CD4-positive, alpha-beta T cell treated with Interleukin-17A for 1 hour (primary cell): ENCODE measurements around the gene CIRBP.

Experiments used
- DNase-seq: peaks from one replicate; pipeline ENCODE4 v3.0.0-alpha.2; 2020

The CIRBP gene

GRCh38 chr19:1270213-1270853, 1.2 kb downstream of the CIRBP start:
- DNase-seq = peak; percentile 42

- no peak for DNase-seq
These were observed 1.9 kb downstream of the CIRBP start for GRCh38 chr19:1270854-1271527.

- DNase-seq = no peak
These were observed 2.6 kb downstream of the CIRBP start for GRCh38 chr19:1271528-1272422.

GRCh38 chr19:1272423-1273262, 3.5 kb downstream of the CIRBP start:
- DNase-seq = no peak

GRCh38 chr19:1273263-1274041, 4.3 kb downstream of the CIRBP start:
- peak; percentile 12 for DNase-seq

DNA sequence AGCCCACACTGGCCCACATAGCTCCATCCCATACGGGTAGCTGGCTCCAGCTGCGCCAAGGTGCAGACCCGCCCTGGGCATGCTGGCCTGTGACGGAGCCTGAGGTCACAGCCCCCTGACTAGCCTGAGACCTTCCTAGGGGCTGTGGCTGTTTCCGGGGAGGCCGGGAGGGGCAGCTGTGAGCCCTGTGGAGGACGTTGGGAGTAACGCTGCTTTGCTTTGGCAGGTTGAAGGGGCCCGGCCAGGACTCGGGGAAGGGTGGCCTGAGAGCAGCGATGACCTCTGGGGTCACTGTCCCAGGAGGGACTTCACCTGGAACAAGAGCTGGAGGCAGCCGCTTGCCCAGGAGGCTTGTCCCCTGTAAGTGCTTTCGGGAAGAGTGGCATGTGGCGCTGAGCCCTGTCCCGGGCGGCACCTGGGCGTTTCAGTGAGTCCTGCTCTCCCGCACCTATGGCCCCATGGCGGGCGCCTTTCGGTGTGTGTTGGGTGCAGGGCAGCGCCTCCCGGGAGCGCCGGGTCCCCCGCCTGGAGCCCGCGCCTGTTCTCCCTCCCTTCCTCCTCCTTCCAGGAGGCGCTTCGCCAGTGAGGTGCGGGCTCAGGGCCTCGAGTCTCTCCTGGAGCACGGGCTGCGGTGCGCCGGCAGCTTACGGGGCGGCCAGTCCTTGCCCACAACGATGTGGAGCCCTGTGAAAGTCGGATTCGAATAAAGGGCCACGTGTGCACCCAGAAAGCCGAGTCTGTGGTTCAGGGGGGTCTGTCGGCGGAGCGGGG, 5.1 kb downstream of the CIRBP start:
- DNase-seq = no peak

DNA sequence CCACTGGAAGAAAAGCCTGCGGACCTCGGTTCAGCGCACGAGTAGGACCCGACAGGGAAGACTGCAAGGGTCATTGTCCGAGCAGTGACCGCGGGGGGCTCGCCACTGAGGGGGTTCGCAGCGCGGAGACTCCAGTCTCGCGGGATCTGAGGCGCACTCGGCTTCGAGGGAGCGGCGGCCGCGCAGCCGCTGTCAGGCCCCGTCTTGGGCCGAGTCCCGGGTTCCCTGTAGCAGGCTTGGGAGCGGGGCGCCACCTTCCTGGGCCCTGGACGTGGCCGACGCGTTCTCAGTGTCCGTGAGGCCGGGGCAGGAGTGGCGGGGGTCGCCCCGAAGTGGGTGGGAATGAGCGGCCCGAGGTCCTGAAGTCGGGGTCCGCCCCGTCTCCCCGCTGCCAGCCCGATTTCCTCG, 5.7 kb downstream of the CIRBP start:
- no peak for DNase-seq

DNA sequence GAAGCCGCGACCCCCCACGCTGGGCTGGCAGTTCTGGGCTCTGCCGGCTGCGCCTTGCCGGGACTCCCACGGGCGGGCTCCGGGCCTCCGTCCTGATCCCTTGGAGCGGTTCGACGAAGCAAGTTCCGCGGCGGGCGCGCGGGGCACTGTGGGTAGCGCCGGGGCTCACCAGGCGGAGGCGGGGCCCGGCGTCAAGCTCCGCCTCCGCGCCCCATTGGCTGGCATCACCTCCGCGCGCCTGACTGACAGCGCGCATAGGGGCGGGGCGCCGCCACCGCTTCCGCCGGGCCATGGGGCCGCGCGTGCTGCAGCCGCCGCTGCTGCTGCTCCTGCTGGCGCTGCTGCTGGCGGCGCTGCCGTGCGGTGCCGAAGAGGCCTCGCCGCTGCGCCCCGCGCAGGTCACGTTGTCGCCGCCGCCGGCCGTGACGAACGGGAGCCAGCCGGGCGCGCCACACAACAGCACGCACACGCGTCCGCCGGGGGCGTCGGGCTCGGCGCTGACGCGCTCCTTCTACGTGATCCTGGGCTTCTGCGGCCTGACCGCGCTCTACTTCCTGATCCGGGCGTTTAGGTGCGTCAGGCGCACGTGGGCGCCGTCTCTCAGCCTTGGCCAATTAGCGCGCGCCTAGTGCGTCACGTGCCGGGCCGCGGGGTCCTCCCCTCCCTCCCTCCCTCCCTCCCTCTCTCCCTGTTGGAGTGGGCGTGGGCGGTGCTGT, 6.3 kb downstream of the CIRBP start, which contains the start of gene FAM174C:
Gene FAM174C (plus strand): TSS at position 271 of the 716 bp plus-strand sequence. CDS start 20 bp downstream, at position 291.
- DNase-seq = peak; percentile 97

- no peak for DNase-seq
These were observed 7.0 kb downstream of the CIRBP start for GRCh38 chr19:1275976-1276627.

DNA sequence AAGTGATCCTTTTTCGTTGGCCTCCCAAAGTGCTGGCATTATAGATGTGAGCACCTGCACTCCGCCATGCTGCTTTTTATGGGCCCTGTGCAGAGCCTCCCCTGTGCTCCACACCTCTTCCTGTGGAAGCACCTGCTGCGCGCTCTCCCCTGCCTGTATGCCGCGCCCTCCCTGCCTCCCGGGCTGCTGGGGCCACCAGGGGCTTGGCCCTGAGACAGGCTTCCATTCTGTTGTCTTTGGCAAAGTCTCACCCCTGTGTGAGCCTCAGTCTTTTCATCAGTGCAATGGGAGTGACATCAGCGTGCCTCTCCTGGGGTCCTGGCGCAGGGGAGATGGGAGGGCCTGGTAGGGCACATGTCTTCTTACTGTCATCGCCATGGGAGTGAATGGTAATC, 7.5 kb downstream of the CIRBP start:
- DNase-seq = peak; percentile 37

GRCh38 chr19:1277061-1277460, 7.9 kb downstream of the CIRBP start:
- no peak for DNase-seq

DNA sequence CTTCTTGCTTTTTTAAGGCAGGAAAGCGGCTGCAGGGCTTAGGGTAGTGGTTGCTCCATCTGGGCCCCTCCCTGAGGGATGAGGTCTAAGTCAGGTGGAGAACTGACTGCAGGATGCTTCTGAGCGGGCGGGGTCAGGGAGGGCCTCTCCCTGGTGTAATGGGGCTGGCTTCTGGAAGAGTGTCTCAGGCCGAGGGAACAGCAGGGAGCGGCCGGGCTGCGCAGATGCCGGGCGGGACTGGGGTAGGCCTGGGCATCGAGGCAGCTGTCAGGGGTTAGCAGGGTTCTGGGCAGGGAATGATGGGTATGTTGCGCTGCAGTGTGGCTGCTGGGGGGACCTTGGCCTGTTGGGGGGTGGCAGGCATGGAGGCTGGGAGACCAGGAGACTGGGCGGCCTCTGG, 8.9 kb downstream of the CIRBP start:
- no peak for DNase-seq

GRCh38 chr19:1278713-1279660, 9.9 kb downstream of the CIRBP start:
- no peak for DNase-seq

GRCh38 chr19:1279782-1280341, 10.7 kb downstream of the CIRBP start:
- DNase-seq = peak; percentile 83

DNA sequence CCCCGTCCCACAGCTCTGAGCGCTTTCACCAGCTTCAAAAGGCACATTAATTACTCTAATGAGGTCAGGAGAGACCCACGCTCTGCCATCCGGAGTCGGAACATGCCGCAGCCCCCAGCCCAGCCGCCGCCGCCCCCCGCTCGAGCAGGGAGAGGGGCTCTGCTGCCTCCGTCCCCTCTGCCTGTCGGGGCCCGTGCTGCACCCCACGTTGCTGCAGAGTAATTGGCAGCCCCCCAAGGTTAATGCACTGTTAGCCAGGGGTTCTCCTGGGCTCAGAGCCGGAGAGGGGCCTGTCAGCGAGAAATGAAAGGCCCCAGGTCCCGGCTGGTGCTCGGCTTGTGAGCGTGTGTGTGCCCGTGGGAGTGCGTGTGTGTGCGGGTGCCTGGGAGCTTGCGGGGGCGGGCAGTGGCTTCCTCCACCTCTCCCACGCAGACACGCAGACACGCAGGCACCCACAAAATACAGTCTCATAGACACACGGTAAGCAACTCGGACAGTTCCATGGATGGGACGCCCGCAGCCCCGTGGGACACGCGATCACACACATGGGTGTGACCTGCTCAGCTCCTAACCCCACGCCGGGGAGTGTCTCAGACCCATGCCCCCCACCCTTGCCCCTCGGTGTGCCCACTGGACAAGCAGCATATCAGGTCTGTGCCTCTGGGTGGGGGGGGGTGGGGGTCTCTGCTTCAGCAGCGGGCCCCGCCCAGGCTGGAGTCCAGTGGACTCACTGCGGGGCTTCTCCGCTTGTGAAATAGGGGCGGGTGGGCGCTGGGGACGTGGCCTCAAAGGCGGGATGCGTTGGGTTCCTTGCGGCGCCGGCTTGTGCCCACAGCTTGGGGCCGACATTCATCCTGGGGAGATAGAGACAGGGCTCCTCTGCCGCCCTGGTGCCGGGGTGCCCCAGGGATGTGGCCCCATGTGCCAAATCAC, 11.8 kb downstream of the CIRBP start:
- no peak for DNase-seq

DNA sequence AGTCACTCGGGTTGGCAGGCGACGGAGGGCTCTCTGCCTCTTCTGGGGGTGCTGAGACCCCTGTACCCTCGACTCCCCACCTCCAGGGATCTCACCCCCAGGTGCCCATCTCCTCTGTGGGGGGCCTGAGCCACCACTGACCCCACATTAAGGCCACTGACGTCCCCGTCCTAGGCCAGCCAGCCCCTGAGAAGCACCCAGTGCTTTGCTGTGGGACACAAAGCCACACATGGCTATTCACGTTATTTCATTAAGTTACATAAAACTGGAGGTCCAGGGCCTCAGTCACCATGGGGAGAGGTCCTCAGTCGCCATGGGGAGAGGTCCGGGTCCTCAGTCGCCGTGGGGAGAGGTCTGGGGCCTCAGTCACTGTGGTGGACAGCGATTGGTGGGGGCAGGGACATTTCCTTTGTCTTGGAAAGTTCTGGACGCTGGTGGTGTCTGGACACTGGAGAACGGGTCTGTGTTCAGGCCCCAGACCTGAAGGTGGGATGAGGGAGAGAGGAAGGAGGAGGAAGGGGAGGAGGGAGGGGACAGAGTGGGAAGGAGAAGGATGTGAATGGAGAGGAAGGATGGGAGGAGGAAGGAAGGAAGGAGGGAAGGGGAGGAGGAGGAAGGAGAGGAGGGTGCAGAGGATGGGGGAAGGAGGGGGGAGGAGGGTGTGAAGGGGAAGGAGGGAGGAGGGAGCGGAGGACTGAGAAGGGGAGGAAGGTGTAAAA, 12.6 kb downstream of the CIRBP start:
- no peak for DNase-seq
